Muscle of arm (tissue), 12 donors: ENCODE measurements around the gene NDUFB10. TPM values are rescaled to one million over a fixed set of nuclear protein-coding genes. Genes with fewer than 3 reads are reported as not detected.

Experiments
- DNase-seq: peaks from one replicate; pipeline ENCODE4 v3.0.0-alpha.2; 2013
- polyA plus RNA-seq, 12 donors: library from polyadenylated mRNA; unstranded; fragments of 120-200 nt; gene quantifications; one replicate each; pipeline ENCODE4 v1.2.1, GENCODE V29; 2013; ENCODE audit not compliant: insufficient read length in 12 of 12

NDUFB10 gene
- polyA plus RNA-seq, 12 donors, result 95.8 to 145 (median 117) TPM; not detected in 1

DNA sequence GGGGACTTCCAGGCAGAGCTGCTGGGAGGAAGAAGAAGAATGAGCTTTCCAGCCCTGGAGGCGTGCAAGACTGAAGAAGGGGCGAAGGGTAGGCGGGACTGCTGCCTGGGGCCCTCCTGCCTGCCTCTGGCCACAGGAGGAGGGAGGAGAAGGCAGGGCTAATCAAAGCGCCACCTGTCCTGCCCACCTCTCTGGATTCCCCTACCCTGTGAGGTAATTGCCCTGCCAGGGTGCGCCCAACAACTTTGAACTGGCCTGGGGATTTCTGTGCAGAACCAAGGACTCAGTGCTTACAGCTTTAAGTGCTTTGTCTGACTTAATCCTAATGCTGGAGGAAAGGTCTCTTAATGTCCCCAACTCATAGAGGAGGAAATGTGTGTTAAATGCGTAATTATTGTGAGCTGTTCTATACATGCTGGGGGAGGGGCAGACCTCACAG lies 22.1 kb downstream of the NDUFB10 start, which contains the start of gene NOXO1:
NOXO1 (minus strand) TSS at position 72 of the 439 bp plus-strand sequence. CDS start 290 bp downstream, outside the sequence.
- no peak for DNase-seq

DNA sequence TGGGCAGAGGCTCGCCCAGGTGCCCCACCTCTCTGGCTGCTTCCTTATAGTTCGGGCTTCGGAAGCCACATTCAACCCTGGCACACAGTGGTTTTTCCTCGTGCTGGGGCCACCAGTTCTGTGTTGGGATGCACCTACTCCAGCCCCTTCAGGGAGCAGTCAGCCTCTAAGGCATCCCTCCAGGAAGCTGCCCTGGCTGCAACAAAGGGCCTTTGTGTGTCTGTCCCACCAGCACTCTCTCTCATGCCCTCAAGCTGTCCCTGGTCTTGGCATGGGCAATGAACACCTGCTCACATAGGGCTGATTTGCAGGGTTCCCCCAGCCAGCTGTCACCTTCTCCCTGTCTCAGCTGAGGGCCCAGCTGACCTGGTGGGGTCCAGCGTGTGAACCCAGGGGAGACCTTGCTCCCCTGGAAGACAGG lies 22.7 kb downstream of the NDUFB10 start:
- no peak for DNase-seq

DNA sequence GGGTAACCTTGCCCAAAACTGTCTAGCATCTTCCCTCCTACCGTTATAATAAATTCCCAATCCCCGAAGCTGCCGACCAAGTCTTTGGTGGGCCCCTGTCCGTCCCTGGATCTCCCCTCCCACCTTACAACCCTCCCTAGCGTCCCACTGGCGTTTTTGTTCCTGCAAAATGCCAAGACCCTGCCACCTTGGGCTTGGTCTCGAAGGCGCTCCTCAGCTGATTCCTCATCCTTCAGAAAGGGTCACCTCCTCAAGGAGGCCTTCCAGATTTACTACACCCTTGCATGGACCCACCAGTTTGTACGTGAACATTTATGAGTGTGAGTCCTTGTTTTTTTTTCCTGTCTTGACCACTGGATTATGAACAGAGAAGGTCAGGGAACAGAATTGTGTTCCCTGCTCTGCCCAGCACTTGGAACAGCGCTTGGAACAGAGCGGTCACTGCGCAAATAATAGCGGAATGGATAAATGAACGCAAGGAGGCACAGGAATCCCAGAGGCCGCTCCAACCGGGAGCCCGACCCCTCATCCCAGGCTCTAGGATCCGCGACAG lies 23.7 kb downstream of the NDUFB10 start:
- DNase-seq, result no peak

DNA sequence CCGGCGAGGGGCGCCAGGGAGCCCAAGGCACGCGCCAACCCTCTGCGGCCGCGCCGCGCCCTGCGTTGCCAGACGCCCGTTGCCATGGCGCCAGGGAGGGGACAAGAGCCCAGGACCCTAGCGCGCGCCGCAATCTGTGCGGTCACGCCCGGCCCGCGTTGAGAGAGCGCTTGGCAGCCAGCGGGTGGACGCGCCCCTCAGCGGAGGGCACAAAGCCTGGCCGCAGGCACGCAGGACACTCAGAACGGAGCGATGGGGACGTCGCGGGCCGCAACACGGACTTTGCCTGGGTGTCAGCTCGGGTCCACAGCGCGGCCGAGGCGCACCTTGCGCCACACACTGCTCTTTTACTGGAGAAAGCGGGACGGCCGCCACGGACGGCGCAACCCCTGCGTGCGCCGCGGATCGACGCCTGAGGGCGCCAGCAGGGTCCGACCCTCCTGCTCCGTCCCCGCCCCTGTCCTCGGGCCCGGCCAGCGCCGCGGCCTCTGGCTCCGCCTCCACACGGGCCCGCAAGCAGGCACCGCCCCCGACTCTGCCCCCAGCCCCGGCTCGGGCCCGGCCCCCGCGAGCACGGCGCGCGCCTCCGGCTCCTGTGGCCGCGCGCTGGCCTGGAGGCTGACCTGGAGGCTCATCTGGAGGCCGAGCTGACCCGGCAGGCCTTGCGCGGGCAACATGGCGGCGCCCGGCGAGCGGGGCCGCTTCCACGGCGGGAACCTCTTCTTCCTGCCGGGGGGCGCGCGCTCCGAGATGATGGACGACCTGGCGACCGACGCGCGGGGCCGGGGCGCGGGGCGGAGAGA lies 24.4 kb downstream of the NDUFB10 start, which contains the start of gene GFER:
GFER (plus strand) TSS at position 650 of the 803 bp plus-strand sequence; CDS start at position 676, 26 bp downstream.
- DNase-seq, result peak; percentile 91

DNA sequence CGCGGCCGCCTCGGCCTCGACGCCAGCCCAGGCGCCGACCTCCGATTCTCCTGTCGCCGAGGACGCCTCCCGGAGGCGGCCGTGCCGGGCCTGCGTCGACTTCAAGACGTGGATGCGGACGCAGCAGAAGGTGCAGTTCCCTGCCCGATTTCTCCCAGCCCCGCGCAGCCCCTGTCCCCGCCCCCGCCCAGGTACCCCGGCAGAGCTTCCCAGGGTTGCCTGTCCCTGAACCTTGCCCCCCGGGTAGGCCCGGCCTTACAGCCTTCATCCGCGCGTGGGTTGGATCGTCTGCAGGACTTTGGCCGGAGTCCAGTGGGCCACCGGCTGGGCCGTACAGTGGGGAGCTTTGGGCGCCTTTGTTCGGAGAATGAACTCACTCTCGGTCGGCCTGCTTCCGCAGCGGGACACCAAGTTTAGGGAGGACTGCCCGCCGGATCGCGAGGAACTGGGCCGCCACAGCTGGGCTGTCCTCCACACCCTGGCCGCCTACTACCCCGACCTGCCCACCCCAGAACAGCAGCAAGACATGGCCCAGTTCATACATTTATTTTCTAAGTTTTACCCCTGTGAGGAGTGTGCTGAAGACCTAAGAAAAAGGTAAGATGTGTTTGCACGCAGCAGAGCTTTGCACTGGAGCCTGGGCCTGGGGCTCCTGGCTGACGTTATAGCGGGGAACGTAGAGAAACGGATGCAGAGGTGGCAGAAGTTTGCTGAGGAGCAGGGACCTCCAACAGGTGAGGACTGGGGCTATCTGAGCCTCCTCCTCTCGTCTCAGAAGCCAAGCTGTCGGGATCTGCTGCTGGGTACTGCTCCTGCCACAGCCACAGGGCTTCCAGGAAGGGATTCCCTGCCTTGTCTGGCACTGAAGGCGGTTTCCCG lies 25.2 kb downstream of the NDUFB10 start:
- DNase-seq, result no peak

DNA sequence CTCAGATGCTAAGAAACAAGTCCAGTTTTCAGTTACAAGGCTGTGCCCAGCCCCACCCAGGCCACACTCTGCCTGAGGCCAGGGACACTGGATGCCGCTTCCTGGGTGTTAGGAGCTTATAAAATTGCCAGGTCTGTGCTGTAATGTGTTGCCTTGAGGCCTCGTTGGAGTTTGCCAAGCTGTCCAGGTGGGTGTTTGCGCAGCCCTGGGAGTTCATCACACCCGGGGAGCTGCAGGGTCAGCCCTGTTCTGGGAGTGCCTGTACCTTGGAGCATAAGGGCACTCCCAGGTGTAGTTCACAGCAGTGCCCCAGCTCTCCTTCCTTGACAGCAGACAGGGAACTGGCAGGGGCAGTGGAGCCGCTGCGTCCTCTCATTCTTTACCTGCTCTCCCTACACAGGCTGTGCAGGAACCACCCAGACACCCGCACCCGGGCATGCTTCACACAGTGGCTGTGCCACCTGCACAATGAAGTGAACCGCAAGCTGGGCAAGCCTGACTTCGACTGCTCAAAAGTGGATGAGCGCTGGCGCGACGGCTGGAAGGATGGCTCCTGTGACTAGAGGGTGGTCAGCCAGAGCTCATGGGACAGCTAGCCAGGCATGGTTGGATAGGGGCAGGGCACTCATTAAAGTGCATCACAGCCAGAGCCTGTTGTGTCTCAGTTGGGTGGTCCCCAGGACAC lies 26.3 kb downstream of the NDUFB10 start:
- no peak for DNase-seq

DNA sequence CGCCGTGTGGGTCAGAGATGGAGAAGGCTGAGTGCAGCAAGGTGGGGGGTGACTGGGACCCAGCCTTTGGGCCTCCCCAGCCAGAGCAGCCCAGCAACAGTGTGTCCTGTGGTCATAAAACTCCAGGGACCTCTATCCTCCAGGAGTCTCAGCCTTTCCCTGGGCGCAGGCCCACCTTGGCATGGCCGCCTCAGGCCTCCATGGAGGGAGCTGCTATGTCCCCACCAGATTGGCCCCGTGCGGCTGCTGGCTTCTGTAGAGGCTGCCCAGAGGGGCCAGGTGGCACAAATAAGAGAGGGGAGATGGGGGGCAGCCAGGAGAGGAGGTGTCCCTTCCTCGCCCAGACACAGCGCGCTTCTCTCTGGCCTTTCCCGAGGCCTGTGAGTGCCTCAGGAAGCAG lies 27.9 kb downstream of the NDUFB10 start:
- DNase-seq, result no peak

DNA sequence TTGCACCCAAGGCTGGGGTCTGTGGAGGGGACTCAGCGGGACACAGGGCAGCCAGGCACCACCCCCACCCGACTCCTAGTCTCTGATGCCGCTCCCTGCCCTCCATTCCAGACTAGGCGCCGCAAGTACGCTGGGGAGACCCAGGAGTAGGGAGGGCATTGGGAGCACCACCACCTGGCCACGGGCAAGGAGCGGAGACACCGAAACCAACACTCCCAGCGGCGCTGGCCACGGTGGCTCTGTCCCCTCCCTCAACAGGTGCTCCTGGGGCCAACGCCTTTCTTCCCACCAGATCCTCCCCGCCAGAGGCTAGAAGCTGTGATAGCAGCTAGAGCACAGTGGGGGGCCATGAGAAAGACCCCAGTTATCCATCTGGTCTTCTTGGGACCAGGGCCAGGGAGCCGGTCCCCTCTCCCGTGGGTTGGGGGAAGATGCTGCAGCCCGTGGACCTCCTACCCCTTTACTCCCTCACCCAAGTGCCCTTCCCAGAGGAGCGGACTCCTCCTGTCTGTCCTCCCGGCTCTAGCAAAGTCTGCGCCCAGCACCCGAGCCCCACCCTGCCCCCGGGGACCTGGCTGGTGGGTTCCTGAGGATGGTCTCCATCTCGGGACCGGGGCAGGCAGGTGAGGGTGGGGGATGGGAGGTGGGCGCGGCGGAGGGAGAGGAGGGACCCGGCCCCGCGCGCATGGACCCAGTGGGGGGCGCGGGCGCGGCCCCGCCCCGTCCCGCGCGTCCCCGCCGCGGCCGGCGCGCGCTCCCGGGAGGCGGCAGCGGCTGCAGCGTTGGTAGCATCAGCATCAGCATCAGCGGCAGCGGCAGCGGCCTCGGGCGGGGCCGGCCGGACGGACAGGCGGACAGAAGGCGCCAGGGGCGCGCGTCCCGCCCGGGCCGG lies 30.1 kb downstream of the NDUFB10 start, which contains the start of gene SYNGR3:
SYNGR3 (plus strand) TSS at position 762 of the 892 bp plus-strand sequence. CDS start 133 bp downstream, outside the sequence.
- no peak for DNase-seq

DNA sequence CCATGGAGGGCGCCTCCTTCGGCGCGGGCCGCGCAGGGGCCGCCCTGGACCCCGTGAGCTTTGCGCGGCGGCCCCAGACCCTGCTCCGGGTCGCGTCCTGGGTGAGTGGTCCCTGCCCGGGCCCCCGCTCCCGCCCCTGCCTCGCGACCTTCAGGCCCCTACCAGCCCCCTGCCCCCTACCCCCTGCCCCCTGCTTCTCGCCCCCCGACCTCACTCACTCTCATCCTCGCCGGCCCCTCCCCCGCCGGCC lies 30.7 kb downstream of the NDUFB10 start:
- DNase-seq, result no peak

DNA sequence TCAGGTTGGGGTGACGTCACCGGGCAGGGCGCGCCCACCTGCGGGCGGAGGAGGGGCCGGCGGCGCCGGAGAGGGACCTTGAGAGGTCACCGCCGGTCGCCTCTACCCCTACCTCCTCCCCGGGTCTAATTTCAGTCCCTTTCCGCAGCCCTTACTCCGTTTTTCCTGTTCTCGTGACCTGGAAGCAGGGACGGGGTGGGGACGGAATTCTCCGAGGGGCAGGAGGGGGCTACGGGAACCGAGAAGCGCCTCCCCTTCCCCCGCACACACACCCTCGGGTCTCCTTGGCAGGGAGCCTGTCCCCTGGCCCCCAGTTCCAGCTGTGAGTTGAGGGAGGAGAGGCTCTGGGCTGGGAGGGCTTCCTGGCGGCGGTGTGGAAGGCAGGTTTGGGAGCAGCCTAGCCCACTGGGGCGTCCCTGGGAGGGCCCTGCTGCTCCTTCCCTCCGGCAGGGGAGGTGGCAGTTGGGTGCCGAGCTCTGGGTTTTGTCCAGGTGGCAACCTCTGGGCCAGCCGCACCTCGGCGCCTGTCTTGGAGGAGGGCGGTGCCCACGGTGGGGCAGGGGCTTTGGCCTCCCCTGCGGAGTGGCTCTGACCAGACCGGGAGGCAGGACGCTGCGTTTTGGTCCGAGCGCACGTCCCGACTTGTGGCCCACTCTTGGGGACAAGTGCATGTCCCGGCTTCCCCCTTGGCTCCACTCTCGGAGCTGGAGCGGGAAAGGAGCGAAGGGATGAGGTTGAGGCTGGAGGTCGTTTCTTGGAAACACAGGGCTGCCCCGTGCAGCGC lies 31.2 kb downstream of the NDUFB10 start:
- no peak for DNase-seq

DNA sequence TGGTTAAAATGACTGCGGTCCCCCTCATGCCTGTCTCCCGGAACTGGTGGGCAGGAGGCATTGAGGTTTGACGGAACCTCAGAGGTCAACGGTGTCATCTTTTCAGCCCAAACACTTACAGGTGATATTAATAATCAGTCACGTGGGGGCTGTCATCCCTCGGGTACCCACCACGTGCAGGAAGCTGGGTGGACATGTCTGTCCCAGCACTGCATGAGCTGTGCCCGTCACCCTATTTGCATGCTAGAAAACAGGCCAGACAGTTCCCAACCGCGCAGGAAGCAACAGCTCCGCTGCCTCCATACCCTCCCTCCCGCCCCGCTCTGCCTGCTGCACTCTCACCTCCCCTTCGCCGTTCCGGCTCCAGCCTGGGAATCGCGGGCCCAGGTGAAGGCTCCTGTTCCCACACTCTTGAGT lies 31.8 kb downstream of the NDUFB10 start:
- no peak for DNase-seq

DNA sequence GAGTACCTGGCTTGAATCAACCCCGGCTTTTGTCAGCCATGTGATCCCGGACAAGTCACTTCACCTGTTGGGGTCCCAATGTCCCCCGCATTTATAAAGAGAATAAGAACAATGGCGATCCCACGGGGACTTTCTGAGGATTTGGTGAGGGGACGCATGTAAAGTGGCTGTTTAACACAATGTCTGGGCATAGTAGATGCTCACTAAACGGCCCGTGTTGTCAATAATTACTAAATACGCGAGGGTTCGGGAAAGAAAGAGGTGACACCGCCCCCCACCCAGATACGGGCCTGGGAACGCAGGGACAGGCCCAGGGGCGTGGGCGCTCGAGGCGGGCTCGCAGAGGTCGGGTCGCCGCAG lies 32.2 kb downstream of the NDUFB10 start:
- DNase-seq, result no peak

DNA sequence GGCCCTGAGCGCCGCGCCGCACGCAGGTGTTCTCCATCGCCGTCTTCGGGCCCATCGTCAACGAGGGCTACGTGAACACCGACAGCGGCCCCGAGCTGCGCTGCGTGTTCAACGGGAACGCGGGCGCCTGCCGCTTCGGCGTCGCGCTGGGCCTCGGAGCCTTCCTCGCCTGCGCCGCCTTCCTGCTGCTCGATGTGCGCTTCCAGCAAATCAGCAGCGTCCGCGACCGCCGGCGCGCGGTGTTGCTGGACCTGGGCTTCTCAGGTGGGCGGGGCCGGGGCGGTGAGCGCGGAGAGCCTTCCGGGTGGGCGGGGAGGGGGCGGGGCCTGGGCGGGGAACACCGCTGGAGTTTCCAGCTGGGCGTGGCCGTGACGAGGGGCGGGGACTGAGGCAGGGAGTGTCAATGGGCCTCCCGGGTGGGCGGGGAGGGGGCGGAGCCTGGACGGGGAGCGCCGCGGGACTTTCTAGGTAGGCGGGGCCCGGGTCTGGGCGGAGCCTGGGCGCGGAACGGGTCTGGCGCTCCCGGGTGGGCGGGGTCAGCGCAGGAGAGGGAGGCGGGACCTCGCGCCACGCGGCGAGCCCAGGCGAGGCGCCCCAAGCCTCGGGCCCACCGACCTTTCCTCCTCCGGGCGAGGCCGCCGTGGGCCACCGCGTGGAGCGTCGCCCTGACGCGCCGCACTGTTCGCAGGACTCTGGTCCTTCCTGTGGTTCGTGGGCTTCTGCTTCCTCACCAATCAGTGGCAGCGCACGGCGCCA lies 32.8 kb downstream of the NDUFB10 start:
- peak; percentile 84 for DNase-seq

DNA sequence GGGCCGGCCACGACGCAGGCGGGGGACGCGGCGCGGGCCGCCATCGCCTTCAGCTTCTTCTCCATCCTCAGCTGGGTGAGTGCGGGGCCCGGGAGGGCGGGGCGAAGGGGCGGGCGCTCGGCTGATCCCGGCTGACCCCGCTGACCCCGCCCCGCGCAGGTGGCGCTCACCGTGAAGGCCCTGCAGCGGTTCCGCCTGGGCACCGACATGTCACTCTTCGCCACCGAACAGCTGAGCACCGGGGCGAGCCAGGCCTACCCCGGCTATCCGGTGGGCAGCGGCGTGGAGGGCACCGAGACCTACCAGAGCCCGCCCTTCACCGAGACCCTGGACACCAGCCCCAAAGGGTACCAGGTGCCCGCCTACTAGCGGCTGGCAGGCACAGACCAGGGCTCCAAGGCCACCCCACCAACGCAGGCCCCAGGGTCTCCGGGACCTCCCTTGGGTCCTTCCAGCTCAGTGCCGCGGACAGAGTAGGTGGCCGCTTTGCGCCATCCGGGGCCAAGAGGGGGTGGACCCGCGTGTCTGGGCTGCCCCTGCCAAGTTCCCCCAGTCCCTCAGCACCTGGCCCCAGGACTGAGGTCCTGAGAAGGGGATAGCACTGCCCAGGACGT lies 33.5 kb downstream of the NDUFB10 start:
- DNase-seq, result no peak

DNA sequence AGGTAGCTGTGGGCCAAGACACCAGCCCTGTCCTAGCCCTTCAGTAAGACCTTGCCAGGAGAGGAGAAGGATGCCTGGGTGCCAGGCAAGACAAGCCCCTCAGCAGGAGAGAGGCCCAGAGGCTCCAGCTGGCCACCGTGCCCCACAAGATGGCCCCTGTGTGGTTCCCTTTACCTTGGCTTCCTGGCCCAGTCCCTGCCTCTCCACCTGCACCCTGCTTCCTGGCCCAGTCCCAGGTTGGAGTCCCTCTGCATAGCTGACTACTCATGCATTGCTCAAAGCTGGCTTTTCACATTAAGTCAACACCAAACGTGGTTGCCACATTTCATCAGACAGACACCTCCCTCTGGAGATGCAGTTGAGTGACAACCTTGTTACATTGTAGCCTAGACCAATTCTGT lies 34.4 kb downstream of the NDUFB10 start:
- no peak for DNase-seq

DNA sequence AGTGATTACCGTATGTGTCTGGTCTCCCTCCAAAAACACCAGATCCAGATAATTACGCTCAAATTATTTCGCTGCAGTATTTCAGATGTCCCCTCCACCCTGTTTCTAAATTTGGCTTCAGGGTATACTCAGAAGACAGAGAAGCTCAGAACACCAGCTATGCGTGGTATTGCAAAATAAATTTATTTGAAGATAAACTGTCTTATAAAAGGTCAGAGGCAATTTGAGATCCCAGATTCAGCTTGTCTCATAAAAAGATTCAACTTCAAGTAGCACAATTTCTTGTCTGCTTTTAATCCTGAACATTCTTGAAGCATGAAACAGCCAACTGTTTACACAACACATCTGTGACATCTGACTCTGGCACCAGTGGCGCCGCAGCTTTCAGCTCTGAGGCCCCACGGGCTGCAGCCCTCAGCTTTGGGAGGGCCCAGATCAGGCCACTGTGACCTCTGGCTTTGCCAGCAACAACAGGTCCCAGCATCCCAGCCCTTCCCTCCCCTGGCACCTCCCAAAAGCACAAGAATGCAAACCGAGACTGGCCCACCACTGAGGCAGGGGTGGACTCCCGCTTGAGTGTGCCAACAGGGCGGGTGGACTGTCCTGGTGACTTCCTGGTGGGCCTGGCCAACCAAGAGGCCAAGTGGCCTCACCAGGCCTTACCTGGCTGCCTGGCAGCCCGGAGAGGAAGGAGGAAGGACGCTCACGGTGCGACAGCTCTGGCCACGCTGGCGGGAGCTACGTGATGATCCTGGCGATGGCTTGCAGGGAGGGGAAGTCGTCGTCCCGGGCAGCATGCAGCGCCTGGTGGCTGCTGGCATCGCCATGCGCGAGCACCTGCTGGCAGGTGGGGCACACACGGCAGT lies 38.4 kb downstream of the NDUFB10 start:
- no peak for DNase-seq

DNA sequence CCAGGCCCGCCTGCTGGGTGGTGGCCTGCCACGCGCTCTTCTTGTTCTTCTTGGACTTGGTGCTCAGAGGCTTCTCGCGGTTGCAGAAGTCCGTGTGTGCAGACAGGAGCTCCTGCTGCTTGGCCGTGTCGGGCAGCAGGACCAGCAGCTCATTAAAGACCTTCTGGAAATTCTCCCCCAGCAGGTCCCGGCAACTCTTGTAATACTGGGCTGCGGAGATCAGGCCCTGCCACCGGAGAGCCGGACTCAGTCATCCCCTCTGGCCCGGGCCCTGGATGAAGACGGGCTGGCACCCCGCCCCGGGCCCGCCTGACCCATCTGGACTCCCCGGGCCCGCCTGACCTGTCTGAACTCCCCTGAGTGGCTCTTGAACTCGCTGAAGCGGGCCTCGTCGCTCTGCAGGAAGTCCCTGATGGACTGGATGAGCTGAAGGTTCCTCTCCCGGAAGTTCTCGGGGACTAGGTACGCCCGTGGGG lies 39.1 kb downstream of the NDUFB10 start:
- DNase-seq, result no peak
